ENCODE data around the gene TRPV6. TPM values are rescaled to one million over a fixed set of nuclear protein-coding genes. Genes with fewer than 3 reads are reported as not detected.

TRPV6 gene
- total RNA-seq, 1 experiment from 2014 or later: 1.7 TPM

DNA sequence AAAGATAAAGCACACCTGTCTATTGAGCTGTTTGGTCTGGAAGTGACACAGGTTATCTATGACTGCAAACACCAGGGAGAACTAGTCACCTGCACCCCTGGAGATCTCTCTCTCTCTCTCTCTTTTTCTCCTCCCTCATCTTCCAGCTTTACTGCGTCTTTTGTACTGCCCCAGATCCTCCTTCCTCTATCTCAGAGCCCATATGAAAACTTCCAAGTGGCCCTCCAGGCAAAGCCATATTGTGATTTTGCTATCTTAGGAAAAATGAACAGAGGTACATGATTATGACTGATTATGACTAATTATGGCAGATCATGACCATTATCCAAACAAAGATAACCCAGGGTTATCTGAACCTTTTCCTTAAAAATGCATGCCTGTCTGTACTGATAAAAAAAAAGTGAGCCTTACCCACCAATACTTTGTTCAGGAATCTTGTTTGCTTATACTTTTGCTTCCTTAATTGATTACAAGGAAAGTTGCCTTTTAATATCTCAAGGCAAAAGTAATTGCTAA lies 43.2 kb downstream of the TRPV6 start:
- Histone ChIP-seq H3K79me2 (ENCODE audit: insufficient read depth, low read length) (no peaks in the 10 kb centered on the region), H3K9me2 (ENCODE audit: insufficient read depth) (no peaks in the 10 kb centered on the region), H3K9ac (ENCODE audit: low read length) (no peak overlapping the region), H3K4me2 (ENCODE audit: low read length) (no peak overlapping the region), H3K27ac (ENCODE audit: low read depth, low read length) (no peak overlapping the region), H4K20me1 (ENCODE audit: insufficient read depth) (no peaks in the 10 kb centered on the region), H3K36me3 (ENCODE audit: control insufficient read depth in 1 of 2, insufficient read depth in 2 of 2, low read length in 2 of 2) (no peaks in the 10 kb centered on the region), H3K9me3 (ENCODE audit: control insufficient read depth in 1 of 2, insufficient read depth in 1 of 2, low read depth in 1 of 2, low read length in 2 of 2) (no peaks in the 10 kb centered on the region), H3K4me3 (replicated peaks in 1 of 2; ENCODE audit: low read depth in 1 of 2, low read length in 2 of 2) (no peak overlapping the region), H3K4me1 (ENCODE audit: control insufficient read depth in 1 of 2, insufficient read depth in 2 of 2, low read length in 2 of 2) (no peaks in the 10 kb centered on the region), H3K27me3 (ENCODE audit: insufficient read depth, low read length) (no peaks in the 10 kb centered on the region), H2AFZ (ENCODE audit: low read depth, low read length, poor library complexity, severe bottlenecking) (no peak overlapping the region)
- ChIA-PET RAD21 (ENCODE audit: low non-redundant PET in 1 of 2, low total read pairs in 2 of 2, uncharacterized antibody in 2 of 2, unreplicated experiment in 2 of 2) (no interaction called here), CTCF (interaction anchor here (1.4 kb wide), 1 partner anchor 373 kb away, joined by 4 read pairs; no protein-coding TSS in a partner anchor), POLR2A (no interaction called here)
- BruUV-seq (replicated peaks): no TSS peak
- intact Hi-C loops (cut with micrococcal nuclease): no loop called here
- no peak for DNase-seq (ENCODE audit: low read depth, low spot score)
- no peak for TF ChIP-seq SP1 (IDR thresholded peaks at IDR 0.05; ENCODE audit: low read depth)
- TF ChIP-seq FOSL1 (IDR thresholded peaks at IDR 0.05; ENCODE audit: low read depth): no peak
- no peak for TF ChIP-seq EZH2 (IDR thresholded peaks at IDR 0.05)
- TF ChIP-seq EGR1 (IDR thresholded peaks at IDR 0.05; ENCODE audit: low read depth): no peak
- TF ChIP-seq ZFX (IDR thresholded peaks at IDR 0.05): no peak
- TF ChIP-seq CBX3 (IDR thresholded peaks at IDR 0.05; ENCODE audit: low read depth): no peak
- TF ChIP-seq, protein P1, sequence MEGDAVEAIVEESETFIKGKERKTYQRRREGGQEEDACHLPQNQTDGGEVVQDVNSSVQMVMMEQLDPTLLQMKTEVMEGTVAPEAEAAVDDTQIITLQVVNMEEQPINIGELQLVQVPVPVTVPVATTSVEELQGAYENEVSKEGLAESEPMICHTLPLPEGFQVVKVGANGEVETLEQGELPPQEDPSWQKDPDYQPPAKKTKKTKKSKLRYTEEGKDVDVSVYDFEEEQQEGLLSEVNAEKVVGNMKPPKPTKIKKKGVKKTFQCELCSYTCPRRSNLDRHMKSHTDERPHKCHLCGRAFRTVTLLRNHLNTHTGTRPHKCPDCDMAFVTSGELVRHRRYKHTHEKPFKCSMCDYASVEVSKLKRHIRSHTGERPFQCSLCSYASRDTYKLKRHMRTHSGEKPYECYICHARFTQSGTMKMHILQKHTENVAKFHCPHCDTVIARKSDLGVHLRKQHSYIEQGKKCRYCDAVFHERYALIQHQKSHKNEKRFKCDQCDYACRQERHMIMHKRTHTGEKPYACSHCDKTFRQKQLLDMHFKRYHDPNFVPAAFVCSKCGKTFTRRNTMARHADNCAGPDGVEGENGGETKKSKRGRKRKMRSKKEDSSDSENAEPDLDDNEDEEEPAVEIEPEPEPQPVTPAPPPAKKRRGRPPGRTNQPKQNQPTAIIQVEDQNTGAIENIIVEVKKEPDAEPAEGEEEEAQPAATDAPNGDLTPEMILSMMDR (IDR thresholded peaks at IDR 0.05 in 2 of 3, conservative IDR thresholded peaks at IDR 0.05 in 1 of 3; ENCODE audit: borderline replicate concordance in 1 of 3, insufficient read depth in 1 of 3, low read depth in 2 of 3, low read length in 2 of 3): no peak
- TF ChIP-seq CEBPB (IDR thresholded peaks at IDR 0.05; ENCODE audit: low read depth): no peak
- TF ChIP-seq JUND (IDR thresholded peaks at IDR 0.05): no peak
- TF ChIP-seq ELF1 (IDR thresholded peaks at IDR 0.05; ENCODE audit: borderline replicate concordance, low read depth): no peak
- TF ChIP-seq, protein P2, sequence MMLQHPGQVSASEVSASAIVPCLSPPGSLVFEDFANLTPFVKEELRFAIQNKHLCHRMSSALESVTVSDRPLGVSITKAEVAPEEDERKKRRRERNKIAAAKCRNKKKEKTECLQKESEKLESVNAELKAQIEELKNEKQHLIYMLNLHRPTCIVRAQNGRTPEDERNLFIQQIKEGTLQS (IDR thresholded peaks at IDR 0.05): no peak
- TF ChIP-seq, protein P3, sequence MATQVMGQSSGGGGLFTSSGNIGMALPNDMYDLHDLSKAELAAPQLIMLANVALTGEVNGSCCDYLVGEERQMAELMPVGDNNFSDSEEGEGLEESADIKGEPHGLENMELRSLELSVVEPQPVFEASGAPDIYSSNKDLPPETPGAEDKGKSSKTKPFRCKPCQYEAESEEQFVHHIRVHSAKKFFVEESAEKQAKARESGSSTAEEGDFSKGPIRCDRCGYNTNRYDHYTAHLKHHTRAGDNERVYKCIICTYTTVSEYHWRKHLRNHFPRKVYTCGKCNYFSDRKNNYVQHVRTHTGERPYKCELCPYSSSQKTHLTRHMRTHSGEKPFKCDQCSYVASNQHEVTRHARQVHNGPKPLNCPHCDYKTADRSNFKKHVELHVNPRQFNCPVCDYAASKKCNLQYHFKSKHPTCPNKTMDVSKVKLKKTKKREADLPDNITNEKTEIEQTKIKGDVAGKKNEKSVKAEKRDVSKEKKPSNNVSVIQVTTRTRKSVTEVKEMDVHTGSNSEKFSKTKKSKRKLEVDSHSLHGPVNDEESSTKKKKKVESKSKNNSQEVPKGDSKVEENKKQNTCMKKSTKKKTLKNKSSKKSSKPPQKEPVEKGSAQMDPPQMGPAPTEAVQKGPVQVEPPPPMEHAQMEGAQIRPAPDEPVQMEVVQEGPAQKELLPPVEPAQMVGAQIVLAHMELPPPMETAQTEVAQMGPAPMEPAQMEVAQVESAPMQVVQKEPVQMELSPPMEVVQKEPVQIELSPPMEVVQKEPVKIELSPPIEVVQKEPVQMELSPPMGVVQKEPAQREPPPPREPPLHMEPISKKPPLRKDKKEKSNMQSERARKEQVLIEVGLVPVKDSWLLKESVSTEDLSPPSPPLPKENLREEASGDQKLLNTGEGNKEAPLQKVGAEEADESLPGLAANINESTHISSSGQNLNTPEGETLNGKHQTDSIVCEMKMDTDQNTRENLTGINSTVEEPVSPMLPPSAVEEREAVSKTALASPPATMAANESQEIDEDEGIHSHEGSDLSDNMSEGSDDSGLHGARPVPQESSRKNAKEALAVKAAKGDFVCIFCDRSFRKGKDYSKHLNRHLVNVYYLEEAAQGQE (IDR thresholded peaks at IDR 0.05; ENCODE audit: low read depth): no peak
- no peak for TF ChIP-seq TCF7L2 (IDR thresholded peaks at IDR 0.05; ENCODE audit: borderline replicate concordance, extremely low read depth, insufficient read depth, insufficient read length)
- TF ChIP-seq POLR2A (IDR thresholded peaks at IDR 0.05; ENCODE audit: borderline replicate concordance, extremely low read depth, insufficient read depth, insufficient read length): no peak
- TF ChIP-seq RAD21 (IDR thresholded peaks at IDR 0.05; ENCODE audit: low read depth): no peak
- TF ChIP-seq SRF (IDR thresholded peaks at IDR 0.05; ENCODE audit: low read depth): no peak
- no peak for TF ChIP-seq ZNF274 (IDR thresholded peaks at IDR 0.05; ENCODE audit: low read depth, low read length)
- TF ChIP-seq, protein P4, sequence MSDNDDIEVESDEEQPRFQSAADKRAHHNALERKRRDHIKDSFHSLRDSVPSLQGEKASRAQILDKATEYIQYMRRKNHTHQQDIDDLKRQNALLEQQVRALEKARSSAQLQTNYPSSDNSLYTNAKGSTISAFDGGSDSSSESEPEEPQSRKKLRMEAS (IDR thresholded peaks at IDR 0.05): no peak
- no peak for TF ChIP-seq YY1 (IDR thresholded peaks at IDR 0.05; ENCODE audit: extremely low read depth, insufficient replicate concordance, low read depth, low read length)
- no peak for TF ChIP-seq EZH2phosphoT487 (IDR thresholded peaks at IDR 0.05; ENCODE audit: borderline replicate concordance)
- ATAC-seq: no peak
